Stimulated activated CD8-positive, alpha-beta memory T cell treated with anti-CD3 and anti-CD28 coated beads, Interleukin-15, amount 100 ng/mL, for 48 hours (primary cell): ENCODE results near the gene HINT2.
A peak's percentile ranks its signal among the peaks of the same experiment; 100 is the strongest.

Experiments
- DNase-seq, 2 donors: peaks; one replicate each; pipeline ENCODE4 v3.0.0-alpha.2; 2020; ENCODE audit warnings: low read depth in 2 of 2

The HINT2 gene

GRCh38 chr9:35811381-35812024, 3.3 kb downstream of the HINT2 start:
- DNase-seq: no peak

DNA sequence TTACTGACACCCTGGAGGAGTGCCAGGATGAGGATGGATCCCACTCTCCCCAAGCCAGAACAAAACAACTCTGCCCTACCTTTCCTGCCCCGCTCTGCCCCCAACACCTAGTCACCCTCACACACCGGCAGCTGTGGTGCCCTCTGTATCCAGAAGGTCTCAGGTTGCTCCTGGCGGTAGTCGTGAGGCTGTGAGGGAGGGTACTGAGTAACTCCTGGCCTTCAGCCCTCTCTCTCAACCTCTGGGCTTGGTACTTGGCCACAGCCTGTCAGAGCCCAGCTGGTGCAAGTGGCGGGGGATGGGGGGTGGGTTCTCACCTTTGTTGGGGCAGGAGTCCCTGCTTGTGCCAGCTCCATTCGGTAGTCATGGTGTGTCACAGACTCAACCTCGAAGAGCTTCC, 4.7 kb downstream of the HINT2 start:
- no peak for DNase-seq

DNA sequence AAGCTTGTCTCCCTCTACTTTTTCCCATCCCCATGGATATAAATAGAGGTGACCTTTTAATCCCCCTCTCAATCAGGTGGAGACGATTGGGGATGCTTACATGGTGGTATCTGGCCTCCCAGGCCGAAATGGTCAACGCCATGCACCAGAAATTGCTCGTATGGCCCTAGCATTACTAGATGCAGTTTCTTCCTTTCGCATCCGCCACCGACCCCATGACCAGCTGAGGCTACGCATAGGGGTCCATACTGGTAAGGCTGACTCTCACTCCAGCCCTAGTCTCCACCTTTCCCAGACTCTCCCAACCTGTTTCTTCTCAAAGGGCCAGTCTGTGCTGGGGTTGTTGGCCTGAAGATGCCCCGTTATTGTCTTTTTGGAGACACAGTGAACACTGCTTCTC, 6.4 kb downstream of the HINT2 start:
- no peak for DNase-seq

GRCh38 chr9:35806101-35806500, 8.7 kb downstream of the HINT2 start:
- no peak for DNase-seq

- DNase-seq: no peak
Measured at GRCh38 chr9:35801328-35802128, 13.3 kb downstream of the HINT2 start.

- DNase-seq: no peak
Measured at GRCh38 chr9:35800530-35800929, 14.3 kb downstream of the HINT2 start.

GRCh38 chr9:35798658-35799374, 16.0 kb downstream of the HINT2 start:
- DNase-seq: peak; percentile 27 to 40

- DNase-seq: no peak
Measured at GRCh38 chr9:35797311-35798109, 17.3 kb downstream of the HINT2 start.

- DNase-seq: no peak
Measured at GRCh38 chr9:35795695-35796094, 19.1 kb downstream of the HINT2 start.

GRCh38 chr9:35793461-35793860, 21.4 kb downstream of the HINT2 start:
- no peak for DNase-seq

DNA sequence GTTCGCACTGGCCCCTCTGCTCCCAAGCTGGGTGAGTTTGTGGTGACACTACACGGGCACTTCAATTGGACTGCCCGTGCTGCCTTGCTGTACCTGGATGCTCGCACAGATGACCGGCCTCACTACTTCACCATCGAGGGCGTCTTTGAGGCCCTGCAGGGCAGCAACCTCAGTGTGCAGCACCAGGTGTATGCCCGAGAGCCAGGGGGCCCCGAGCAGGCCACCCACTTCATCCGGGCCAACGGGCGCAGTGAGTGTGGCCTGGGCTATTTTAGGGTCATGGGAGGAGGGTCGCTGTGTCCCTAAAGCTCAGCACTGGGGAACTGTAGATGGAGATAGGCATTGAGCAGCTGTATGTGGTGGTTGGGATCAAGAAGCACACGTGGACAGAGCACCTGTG, 22.0 kb downstream of the HINT2 start:
- no peak for DNase-seq

DNA sequence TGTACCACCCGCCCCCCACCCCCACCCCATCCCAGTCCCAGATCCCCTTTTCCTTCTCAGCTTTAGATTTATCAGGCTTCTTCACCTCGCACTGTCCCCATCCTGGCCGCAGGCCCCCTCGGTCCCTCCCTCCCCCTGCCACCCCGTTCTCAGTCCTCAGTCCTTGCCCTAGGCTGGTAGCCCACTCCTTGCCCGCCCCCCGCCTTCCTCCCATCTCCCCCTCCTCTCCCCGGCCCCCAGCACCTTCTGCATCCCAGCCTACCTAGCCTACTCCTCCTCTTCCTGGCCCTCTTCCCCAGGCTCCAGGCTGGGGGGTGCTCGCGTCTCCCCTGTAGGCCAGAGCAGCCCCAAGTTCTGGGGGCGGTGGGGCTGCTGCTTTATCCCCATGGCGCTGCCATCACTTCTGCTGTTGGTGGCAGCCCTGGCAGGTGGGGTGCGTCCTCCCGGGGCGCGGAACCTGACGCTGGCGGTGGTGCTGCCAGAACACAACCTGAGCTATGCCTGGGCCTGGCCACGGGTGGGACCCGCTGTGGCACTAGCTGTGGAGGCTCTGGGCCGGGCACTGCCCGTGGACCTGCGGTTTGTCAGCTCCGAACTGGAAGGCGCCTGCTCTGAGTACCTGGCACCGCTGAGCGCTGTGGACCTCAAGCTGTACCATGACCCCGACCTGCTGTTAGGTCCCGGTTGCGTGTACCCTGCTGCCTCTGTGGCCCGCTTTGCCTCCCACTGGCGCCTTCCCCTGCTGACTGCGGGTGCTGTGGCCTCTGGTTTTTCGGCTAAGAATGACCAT, 22.6 kb downstream of the HINT2 start:
- DNase-seq: no peak

DNA sequence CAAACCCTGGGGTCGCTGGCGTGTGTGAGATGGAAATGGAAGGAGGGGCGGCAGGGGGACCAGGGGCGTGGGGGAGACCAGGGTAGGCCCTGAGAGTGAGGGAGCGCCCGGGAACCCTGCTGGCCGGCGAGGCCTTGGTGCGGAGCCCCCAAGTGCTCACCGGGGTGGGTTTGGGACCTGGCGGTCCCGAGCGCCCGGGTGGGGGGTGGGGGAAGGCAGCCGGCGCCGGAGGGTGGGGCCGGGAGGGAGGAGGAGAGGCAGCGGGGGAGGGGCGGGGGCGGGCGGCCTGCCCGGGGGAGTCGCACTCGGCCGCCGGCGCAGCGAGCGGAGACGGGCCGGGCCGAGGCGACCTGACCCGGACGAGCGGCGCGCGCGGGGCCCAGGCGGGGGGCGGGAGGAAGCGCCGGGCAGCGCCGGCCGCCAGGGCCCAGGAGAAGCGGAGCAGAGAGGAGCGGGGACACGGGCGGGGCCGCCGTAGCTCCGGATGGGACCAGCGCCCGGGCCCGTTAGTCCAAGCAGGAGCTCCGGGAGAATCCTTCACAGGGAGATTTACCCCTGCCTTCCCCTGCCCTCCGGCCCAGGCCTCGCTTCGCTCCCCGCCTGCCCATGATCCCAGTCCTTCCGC, 23.4 kb downstream of the HINT2 start, which contains the start of gene NPR2:
NPR2 (plus strand) TSS at position 295 of the 625 bp plus-strand sequence. CDS start 818 bp downstream, outside the sequence.
- DNase-seq: no peak

GRCh38 chr9:35790385-35791296, 24.2 kb downstream of the HINT2 start:
- DNase-seq: peak; percentile 4 to 9

GRCh38 chr9:35790025-35790384, 24.8 kb downstream of the HINT2 start:
- DNase-seq: no peak

DNA sequence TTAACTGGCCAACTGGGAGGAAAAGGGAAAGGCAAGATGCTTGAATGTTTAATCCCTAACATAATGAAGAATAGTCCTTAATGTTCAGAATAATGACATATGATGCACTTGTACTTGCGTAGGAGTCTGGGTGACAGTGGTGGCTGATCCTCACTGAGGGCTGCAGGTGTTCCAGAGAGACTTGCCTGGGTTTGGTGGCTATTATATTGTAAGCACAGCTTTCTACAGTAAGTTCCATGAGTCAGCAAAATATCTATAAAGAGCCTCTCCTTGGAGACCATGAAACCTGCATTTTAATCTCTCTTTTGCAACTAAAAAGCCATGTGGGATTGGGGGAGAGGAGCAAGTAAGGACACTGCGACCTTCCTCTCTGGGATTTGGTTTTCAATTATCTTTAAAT, 25.3 kb downstream of the HINT2 start:
- DNase-seq: no peak

DNA sequence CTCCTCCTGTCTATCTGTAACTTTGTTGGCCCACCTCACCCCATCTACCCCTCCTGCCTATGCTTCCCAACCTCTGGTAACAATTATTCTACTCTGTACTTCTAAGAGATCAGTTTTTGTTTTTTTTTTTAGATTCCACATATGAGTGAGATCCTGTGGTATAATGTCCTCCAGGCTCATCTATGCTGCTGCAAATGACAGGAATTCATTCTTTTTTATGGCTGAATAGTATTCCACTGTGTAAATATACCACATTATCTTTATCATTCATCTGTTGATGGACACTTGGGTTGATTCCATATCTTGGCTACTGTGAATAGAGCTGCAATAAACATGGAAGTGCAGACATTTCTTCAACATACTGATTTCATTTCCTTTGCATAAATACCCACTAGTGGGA, 31.4 kb downstream of the HINT2 start:
- DNase-seq: no peak

DNA sequence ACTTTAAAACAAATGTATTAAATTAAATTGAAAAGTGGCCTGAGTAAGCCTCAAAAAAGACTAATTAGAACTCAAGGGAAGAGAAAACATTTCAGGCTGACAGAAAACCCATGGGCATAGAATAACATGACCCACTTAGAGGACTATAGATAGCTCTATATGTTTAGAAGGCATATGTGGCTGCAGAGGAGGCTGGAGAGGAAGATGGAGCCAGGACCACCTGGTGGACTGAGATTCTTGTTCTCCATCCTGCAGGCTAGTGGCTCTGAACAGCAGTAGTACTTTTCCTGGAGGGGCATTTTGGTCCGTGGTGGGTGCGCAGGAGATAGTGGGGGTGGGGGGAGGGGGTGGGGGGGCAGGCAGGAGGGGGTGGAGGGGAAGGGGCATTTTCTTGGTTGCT, 33.8 kb downstream of the HINT2 start:
- no peak for DNase-seq

DNA sequence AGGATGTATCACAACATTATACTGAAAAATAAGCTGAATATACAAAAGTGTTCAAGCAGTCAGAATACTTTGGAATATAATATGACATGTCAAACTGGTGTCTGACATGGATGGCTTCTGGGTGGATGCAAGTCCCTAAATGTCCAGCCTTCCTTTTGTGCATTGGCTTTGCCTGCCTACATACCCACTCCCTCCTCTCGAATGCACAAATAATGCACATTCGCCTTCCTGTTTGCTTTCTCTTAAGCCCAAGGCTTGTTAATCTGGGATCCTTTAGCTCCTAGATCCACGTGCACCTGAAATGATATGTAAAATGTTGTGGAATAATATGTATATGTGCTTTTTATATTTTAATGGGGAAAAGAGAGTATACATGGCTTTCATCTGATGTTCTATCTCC, 36.3 kb downstream of the HINT2 start:
- DNase-seq: no peak

DNA sequence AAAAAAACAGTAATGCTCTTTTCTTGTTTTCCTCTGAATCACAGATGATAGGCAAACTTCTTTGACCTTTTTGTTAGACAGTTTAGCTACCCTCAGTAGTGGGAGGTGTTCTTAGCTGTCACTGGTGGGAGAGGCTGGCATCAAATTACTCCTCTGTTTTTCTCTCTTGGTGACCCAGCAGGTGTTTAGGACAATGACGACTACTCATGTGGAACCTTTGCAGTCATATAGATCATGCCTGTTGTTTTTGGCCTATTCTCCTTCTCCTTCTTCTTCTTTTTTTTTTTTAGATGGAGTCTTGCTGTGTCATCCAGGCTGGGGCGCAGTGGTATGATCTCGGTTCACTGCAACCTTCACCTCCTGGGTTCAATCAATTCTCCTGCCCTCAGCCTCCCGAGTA, 38.8 kb downstream of the HINT2 start:
- DNase-seq: no peak
